Motor neuron (in vitro differentiated cells): ENCODE measurements around the gene ATXN1. TPM values are rescaled to one million over a fixed set of nuclear protein-coding genes. Genes with fewer than 3 reads are reported as not detected.

Experiments
- ATAC-seq, 8 experiments: fragments of 200-7000 bp; cut with Tn5 transposase; replicated peaks in 6 of 8; 2 replicates each; pipeline ENCODE4 v1.8.0; 2021; ENCODE audit warnings: mild to moderate bottlenecking in 8 of 8, moderate library complexity in 8 of 8
- H3K27ac ChIP-seq, 2 donors: fragments of 250-450 bp; sonication (Bioruptor Pico); 2 replicates each; pipeline ENCODE4 v1.9.0; 2021; ENCODE audit warnings: antibody characterized with exemption in 2 of 2, mild to moderate bottlenecking in 2 of 2, moderate library complexity in 1 of 2
- H3K4me1 ChIP-seq, 2 donors: fragments of 250-450 bp; sonication (Bioruptor Pico); replicated peaks in 1 of 2; 2 replicates each; pipeline ENCODE4 v1.6.1; 2021; ENCODE audit warnings: antibody characterized with exemption in 2 of 2, mild to moderate bottlenecking in 2 of 2, moderate library complexity in 1 of 2
- H3K4me3 ChIP-seq, 5 donors: fragments of 250-450 bp; sonication (Bioruptor Pico); 2 replicates each; pipeline ENCODE4 v1.9.0; 2021; ENCODE audit warnings: antibody characterized with exemption in 5 of 5, mild to moderate bottlenecking in 5 of 5, moderate library complexity in 4 of 5
- whole genome bisulfite sequencing, 10 experiments: fragments of 450-650 bp; shearing (Covaris generic); methylation state at CpG; one replicate each; pipeline ENCODE4 v1.0.0; 2022; 5-methylcytosine and 5-hydroxymethylcytosine counted together
- in situ Hi-C, 9 experiments: fragments of 400-800 bp; cut with MboI; loops; one replicate each; pipeline ENCODE4 v1.15.0; 2021; ENCODE audit warnings: low sequenced_read_pairs in 9 of 9, low pct_unique_long_range_greater_than_20kb in 2 of 9; ENCODE audit not compliant: unreplicated experiment in 9 of 9
- total RNA-seq, 8 experiments: library from RNA; unstranded; fragments of 300-600 nt; gene quantifications; 2 replicates each; pipeline versions ENCODE4 v1.2.3 to v1.2.4, GENCODE V29; 2022

Gene ATXN1
- total RNA-seq, 8 experiments from 2014 or later, result 8.9 to 64.9 (median 18.3) TPM

DNA sequence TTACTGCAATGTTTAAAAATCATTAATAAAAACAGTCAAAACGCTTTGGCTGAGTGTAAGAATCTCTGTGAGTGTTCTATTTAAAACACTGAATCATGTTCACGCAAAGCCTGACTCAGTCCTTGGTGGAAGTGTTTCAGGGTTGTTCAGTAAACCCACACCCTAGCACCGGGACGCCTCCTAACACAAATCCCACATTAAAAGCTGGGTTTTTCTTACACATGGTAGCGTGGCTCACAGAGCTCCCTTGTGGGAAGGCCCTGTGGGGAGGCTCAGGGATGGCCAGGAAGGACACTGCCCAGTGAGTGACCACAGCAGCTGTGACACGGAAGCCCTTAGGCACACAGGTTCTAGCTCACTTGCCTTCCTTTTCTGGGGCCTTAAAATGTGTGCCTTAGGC, 442.7 kb downstream of the ATXN1 start:
- WGBS, 10 experiments, result 0 to 100% (median 57%) methylated on average over 1 to 5 of the region's 6 CpGs; no CpG with 5 or more reads in 3 of the 10 experiments
- in situ Hi-C loops, result no loop called here
- peak in 2 of 8 experiments; percentile 69 to 73 for ATAC-seq
- no peak overlapping the region for H3K27ac ChIP-seq
- no peak overlapping the region for H3K4me3 ChIP-seq
- H3K4me1 ChIP-seq, result peaks cover 29 to 39% of the 10 kb centered on the region in 2 donors

DNA sequence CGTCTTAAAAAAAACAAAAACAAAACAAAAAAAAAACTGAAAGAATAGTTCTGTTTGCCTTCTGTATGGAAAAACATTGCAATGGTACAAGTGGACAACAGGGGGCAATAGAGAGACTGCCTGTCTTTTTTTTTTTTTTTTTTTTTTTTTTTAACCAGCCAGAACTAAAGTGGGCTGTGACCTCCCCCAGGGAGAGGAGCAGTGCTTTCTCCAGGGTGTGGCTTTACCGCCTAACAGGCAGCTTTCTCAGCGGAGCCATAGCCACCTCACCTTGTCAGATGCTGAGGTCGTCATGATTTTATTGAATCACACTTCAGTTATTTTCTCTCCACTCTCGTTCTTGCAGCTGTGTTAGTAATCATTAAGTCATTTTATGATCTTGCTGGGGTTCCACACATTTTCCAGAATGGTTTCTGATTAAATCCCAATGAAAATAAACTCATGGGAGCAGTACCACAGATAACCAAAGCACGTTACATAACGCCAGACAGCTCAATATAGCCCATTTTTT, 444.5 kb downstream of the ATXN1 start:
- ATAC-seq, result peak in 3 of 8 experiments; percentile 1 to 9 (median 6)
- no peak overlapping the region for H3K4me3 ChIP-seq
- H3K4me1 ChIP-seq, result peaks cover 12 to 24% of the 10 kb centered on the region in 2 donors
- no peak overlapping the region for H3K27ac ChIP-seq
- 14 to 63% (median 27%) methylated on average over 1 to 7 of the region's 7 CpGs; no CpG with 5 or more reads in 1 of the 10 experiments for WGBS, 10 experiments
- in situ Hi-C loops, result no loop called here

DNA sequence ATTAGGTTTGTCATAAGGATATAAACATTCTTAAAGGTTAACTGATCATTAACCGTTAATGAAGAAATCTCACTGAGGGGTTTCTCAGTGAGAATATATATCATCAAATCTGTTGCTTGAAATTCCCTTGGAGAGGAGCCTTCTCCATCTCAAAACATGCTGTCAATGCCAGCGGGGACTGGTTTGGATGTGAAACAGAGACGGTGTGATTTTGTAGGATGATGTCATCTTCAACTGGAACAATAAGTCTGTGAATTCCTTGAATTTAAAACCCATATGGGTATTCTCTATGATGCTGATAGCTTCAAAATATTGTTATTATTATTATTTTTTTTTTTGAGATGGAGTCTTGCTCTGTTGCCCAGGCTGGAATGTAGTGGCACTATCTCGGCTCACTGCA, 447.0 kb downstream of the ATXN1 start:
- Histone ChIP-seq H3K4me3 (no peak overlapping the region), H3K27ac (no peak overlapping the region), H3K4me1 (no peaks in the 10 kb centered on the region)
- 58 to 100% (median 80%) methylated on average over 1 to 4 of the region's 4 CpGs for WGBS, 10 experiments
- in situ Hi-C loops, result no loop called here
- ATAC-seq, result peak in 1 of 8 experiments; percentile 41

DNA sequence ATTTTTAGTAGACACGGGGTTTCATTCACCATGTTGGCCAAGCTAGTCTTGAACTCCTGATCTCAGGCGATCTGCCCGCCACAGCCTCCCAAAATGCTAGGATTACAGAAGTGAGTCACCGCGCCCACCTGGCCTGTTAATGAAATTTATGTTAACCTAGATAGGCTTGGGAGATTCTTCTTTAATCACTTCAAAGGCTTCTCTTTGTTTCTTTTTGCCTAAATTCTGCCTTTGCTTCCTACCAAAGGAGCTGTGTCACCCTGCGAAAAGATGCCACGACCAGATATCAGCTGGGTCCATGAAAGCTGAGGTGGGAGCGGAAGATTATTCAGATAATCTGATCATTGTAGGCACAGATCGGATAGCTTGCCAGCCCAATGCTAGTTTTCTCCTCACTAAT, 447.5 kb downstream of the ATXN1 start:
- no peak for ATAC-seq
- Histone ChIP-seq H3K4me1 (no peaks in the 10 kb centered on the region), H3K27ac (no peak overlapping the region), H3K4me3 (no peak overlapping the region)
- in situ Hi-C loops, result no loop called here
- WGBS, 10 experiments, result 50 to 100% (median 88%) methylated on average over 1 to 8 of the region's 9 CpGs; no CpG with 5 or more reads in 1 of the 10 experiments

DNA sequence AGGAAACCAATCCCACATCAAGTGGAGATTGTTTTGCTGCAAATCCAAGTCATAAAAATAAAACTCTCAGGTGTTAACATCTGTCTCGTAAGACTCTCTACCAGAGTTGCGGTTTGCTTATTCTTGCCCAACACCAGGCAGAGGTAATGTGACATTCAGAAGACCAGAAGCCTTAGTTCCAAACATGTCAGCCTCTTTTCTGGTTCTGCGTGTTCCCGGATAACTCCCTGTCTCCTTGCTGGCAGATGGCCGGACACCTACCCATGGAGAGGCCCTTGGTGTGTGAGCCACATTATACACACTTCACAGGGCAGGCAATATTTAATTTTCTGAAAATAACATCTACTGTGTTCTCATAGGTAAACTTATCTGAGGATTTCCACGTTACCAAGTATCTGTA, 449.5 kb downstream of the ATXN1 start:
- no peak for ATAC-seq
- WGBS, 10 experiments, result 85 to 100% (median 93%) methylated on average over 1 to 6 of the region's 6 CpGs; no CpG with 5 or more reads in 1 of the 10 experiments
- in situ Hi-C loops, result no loop called here
- H3K27ac ChIP-seq, result no peak overlapping the region
- H3K4me1 ChIP-seq, result no peaks in the 10 kb centered on the region
- H3K4me3 ChIP-seq, result no peak overlapping the region

DNA sequence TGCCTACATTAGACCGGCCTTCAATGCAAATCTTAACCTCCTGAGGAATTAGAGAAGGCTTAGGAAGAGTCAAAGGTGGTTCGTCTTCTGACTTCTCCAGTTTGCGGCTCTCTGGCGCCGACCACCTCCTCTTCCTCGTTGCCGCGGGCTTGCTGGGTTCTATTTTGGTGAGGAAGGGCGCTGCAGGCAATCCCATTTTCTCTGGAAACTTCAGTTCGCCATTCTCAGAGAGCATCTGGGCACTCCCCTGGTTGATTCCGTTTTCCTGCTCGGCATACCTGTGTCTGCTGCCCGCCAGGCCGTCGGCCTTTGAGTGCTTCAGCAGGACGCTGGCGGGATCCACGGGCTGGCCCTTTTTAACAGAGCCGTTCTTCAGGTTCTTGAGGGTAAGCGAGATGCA, 454.9 kb downstream of the ATXN1 start:
- no peak for ATAC-seq
- Histone ChIP-seq H3K27ac (no peak overlapping the region), H3K4me1 (no peaks in the 10 kb centered on the region), H3K4me3 (no peak overlapping the region)
- WGBS, 10 experiments, result 77 to 100% (median 93%) methylated on average over 1 to 18 of the region's 20 CpGs; no CpG with 5 or more reads in 2 of the 10 experiments
- in situ Hi-C loops, result no loop called here

DNA sequence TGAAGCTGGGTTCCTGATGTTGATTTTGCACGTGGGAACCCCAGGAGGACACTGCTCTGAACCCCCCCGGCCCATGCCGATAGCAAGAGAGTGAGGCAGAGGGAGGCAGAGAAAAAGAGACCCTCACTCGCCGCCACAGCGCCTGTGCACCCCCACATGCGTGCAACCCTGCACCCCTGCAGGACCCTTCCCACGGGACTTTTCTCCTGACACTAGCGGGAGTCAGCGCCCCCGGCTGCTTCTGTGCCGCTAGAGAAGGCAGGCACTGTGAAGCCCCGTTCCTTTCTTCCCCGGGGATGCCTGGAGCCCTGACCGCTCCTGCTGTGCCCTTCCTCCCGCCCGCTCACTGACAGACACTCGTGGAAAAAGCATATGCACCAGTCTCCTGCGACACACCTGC, 455.5 kb downstream of the ATXN1 start:
- in situ Hi-C loops, result no loop called here
- ATAC-seq, result no peak

DNA sequence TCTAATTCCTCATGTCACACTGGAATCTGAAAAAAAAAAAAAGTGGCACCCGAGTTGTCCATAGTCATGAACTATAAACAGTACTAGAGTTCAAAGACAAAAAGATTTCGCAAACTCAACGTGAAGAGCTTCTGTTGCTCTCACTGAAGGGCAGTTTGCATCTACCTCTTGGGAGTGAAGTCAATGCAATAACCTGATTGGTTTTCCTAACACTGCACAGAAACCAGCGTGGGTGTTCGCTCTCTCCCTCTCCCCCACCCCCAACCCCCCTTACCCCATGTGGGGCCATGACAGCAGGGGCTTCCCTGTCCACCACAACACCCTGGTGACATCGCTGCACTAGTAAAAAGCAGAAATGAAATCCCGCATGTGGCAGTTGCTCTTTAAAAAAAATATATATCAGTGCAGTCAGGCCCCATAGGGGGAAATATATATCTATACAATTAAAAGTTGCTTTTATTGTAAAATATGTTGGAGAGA, 456.0 kb downstream of the ATXN1 start:
- ATAC-seq, result no peak
- 40 to 100% (median 70%) methylated on average over 1 to 6 of the region's 7 CpGs; no CpG with 5 or more reads in 1 of the 10 experiments for WGBS, 10 experiments
- Histone ChIP-seq H3K27ac (no peak overlapping the region), H3K4me1 (no peaks in the 10 kb centered on the region), H3K4me3 (no peak overlapping the region)
- in situ Hi-C loops, result no loop called here

More for the DNA sequence above, 455.5 kb downstream of the ATXN1 start:
- WGBS, 10 experiments, result 40 to 85% (median 73%) methylated on average over 1 to 15 of the region's 19 CpGs; no CpG with 5 or more reads in 5 of the 10 experiments
- Histone ChIP-seq H3K4me3 (no peak overlapping the region), H3K27ac (no peak overlapping the region), H3K4me1 (no peaks in the 10 kb centered on the region)

DNA sequence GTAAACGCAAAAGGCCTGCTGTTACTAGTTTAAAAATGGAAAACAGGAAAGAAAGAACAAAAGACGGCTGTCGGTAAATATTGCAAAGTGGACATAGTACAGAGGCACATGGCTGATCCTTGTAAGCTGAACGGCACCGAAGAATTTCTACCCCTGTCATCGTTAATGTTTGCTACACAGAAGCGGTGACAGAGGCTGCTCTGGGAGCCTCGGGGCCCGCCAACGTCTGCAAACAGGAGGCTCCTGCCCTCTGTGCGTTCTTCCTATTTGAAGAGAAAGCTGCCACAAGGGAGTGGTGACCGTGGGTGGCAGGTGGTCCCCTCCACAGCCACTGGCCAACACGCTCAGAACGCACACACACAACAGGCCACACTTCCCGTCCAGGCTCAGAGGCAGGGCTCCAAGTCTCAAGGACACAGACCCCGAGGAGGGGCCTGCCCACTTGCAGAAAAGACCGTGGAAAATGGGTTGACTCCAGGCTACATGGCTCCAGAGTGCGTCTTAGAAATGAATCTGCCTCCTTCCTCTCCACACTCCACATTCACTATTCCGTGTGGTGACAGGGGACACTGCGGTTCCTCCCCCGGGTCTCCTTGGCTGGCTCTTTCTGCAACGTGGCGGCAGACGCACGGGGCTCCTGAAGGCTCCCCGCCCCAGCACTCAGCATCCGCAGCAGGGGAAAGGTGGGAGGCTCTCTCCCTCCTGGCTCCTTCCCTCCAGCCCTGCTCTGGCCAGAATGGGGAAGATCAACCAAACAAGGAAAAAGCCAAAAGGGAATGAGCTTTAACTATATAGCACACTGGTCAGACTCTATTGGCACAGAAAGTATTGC, 458.3 kb downstream of the ATXN1 start:
- WGBS, 10 experiments, result 35 to 96% (median 71%) methylated on average over 1 to 13 of the region's 27 CpGs
- in situ Hi-C loops, result no loop called here
- Histone ChIP-seq H3K27ac (no peak overlapping the region), H3K4me3 (no peak overlapping the region), H3K4me1 (no peaks in the 10 kb centered on the region)
- ATAC-seq, result peak in 3 of 8 experiments; percentile 34 to 83 (median 65)

DNA sequence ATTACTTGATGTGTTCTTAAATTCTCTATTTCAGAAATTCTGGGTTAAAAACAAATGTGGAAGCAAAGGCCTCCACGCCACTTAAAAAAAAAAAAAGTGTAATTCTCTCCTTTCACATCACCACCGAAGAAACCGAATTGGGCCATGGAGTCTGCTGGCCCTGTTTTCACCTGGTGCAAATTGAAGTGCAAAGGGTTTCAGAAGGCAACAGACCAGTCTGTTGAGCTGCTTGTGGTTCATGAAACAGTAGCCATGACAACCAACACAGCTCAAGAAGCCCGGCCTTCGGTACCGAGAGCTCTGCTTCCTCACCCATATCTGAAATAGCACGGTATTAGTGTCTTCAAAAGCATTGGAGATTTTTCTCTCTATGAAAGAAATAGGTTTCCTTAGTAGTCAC, 459.7 kb downstream of the ATXN1 start:
- Histone ChIP-seq H3K4me1 (no peaks in the 10 kb centered on the region), H3K4me3 (no peak overlapping the region), H3K27ac (no peak overlapping the region)
- 0 to 100% (median 51%) methylated on average over 1 to 7 of the region's 7 CpGs; no CpG with 5 or more reads in 1 of the 10 experiments for WGBS, 10 experiments
- ATAC-seq, result peak in 5 of 8 experiments; percentile 58 to 76 (median 61)
- in situ Hi-C loops, result no loop called here

DNA sequence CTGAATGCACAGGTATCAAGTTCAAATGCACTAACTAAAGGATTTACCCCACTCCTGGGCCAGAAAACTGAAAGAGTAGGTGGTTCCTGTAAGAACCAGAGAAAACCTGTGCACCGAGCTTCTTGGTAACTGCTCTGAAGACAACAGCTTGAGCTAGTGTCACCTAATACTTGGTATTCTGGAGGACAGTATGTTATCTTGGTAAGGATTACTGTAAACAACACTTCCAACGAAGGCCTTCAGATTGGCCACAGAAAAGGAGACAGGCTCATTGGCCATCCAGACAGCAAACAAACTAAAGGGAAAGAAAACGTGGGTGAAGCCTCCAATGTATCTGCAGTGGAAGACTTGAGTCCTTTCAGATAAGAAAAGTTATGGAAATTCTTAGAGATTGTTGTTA, 461.4 kb downstream of the ATXN1 start:
- Histone ChIP-seq H3K4me1 (peaks cover 0 to 3% of the 10 kb centered on the region in 2 donors), H3K4me3 (no peak overlapping the region), H3K27ac (no peak overlapping the region)
- 79 to 100% (median 90%) methylated on average over 1 to 3 of the region's 3 CpGs; no CpG with 5 or more reads in 1 of the 10 experiments for WGBS, 10 experiments
- in situ Hi-C loops, result no loop called here
- no peak for ATAC-seq

DNA sequence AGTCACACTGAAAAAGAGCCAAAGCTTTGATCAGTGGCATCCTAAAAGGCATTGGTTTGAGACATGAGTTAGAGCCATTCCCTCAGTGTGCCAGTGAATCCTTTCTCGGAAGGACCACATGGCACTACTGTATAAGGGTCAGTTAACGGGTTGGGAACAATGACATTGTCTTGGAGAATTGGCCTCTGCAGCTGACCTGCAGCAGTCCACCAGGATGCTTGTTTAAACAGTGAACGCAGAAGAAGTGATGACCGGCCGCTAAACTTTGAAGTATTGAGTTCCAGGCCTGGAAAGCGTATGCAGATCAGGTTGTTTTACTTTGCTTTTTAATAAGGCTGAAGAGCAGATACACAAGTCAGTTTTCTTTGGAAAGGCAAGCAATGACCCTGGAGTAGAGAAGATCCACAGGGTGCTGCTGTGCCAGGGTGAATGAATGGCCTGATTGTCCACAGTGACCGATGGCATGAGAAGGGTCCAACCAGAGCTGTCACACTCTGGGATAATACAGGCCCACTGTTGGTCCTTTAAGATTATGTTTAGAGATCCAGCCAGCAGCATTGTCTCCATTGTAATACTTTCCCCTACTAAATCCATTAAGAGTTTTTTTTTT, 465.1 kb downstream of the ATXN1 start:
- 79 to 100% (median 95%) methylated on average over 1 to 7 of the region's 7 CpGs; no CpG with 5 or more reads in 2 of the 10 experiments for WGBS, 10 experiments
- Histone ChIP-seq H3K4me1 (peaks cover 0 to 3% of the 10 kb centered on the region in 2 donors), H3K27ac (no peak overlapping the region), H3K4me3 (no peak overlapping the region)
- in situ Hi-C loops, result no loop called here
- ATAC-seq, result no peak

DNA sequence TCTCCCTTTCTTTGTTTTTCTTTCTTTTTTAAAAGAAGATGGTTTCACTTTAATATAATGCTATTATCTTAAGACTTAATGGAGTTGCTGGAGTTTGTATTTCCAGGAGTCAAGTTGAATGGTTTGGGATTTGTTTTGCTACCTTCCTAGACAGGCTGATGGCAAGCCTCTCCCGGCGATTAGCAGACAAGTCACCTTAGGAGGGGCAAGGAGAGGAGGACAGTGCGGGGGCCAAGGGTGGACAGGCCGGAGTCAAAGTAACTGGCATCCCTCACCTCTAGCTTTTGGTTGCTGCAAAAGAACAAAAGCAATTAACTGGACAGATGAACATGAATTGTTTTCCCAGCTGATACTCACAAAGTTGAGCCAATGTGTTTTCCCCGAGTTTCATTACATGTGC, 465.8 kb downstream of the ATXN1 start:
- Histone ChIP-seq H3K4me1 (peaks cover 0 to 3% of the 10 kb centered on the region in 2 donors), H3K4me3 (no peak overlapping the region), H3K27ac (no peak overlapping the region)
- in situ Hi-C loops, result no loop called here
- ATAC-seq, result no peak
- 55 to 100% (median 88%) methylated on average over 1 to 5 of the region's 5 CpGs; no CpG with 5 or more reads in 1 of the 10 experiments for WGBS, 10 experiments
